ENCODE results near the gene NACC1.
A peak's percentile ranks its signal among the peaks of the same experiment; 100 is the strongest.

DNA sequence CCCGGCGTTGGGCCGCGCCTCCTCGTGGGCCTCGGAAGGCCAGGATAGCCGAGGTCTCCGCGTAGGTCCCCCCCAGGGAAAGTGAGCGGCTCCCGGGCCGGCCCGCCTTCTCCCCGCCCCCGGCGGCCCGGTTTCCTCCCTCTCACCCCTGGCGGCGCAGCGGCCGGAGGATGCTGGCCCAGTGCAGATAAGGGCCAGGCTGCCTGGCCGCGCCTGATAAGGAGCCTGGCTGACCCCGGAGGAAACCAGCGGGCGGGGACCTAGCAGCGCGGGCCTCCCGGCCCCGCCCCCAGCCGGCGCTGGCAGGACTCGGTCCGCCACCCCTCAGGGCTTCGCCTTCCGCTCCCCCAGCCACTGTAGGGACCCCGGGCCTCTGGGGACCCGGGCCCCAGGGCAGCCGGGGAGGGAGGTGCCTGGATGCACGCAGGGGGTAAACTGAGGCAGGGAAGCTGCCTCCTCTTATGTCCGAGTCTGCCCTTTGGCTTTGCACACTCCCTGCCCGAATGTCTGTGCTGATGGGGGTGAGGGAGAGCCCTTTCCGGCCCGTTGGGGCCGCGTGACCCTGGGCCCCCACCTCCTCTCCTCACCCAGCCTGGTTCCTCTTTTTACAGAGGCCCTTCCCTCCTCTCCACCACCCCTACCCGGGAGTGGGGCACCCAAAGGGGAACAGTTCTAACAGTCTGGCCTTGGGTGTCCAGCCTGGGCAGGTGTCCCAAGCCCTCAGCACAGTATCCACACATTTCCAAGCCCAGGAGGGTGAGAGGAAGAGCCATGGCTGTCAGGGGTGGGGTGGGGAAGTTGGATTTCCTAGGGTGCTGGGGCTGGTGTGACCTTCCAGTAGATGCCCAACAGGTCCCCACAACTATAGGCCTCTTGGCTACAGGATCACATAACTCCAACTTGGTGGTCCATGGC, 15.1 kb upstream of the NACC1 start, which contains the start of gene LYL1:
- TF ChIP-seq CTCF (IDR thresholded peaks at IDR 0.05) (no peak), EZH2 (IDR thresholded peaks at IDR 0.05) (peak; percentile 54), EZH2phosphoT487 (IDR thresholded peaks at IDR 0.05) (peak; percentile 20)

Data from neural progenitor cell (in vitro differentiated cells).